GM12864 (cell line): ENCODE data around the gene PAF1.

Source experiments
- DNase-seq: peaks from one replicate; pipeline ENCODE4 v3.0.0-alpha.2; 2011; ENCODE audit warnings: low read depth
- H3K4me3 ChIP-seq: 2 replicates; pipeline ENCODE4 v1.5.1; 2011; ENCODE audit warnings: mild to moderate bottlenecking, low read depth, low read length, control low read depth
- TF ChIP-seq, protein P1 (sequence below): IDR thresholded peaks from 2 replicates; pipeline ENCODE4 v1.5.1; 2011; ENCODE audit warnings: low read depth, mild to moderate bottlenecking, moderate library complexity, low read length, control low read depth, inconsistent platforms; ENCODE audit errors: missing control alignments

The PAF1 gene

DNA sequence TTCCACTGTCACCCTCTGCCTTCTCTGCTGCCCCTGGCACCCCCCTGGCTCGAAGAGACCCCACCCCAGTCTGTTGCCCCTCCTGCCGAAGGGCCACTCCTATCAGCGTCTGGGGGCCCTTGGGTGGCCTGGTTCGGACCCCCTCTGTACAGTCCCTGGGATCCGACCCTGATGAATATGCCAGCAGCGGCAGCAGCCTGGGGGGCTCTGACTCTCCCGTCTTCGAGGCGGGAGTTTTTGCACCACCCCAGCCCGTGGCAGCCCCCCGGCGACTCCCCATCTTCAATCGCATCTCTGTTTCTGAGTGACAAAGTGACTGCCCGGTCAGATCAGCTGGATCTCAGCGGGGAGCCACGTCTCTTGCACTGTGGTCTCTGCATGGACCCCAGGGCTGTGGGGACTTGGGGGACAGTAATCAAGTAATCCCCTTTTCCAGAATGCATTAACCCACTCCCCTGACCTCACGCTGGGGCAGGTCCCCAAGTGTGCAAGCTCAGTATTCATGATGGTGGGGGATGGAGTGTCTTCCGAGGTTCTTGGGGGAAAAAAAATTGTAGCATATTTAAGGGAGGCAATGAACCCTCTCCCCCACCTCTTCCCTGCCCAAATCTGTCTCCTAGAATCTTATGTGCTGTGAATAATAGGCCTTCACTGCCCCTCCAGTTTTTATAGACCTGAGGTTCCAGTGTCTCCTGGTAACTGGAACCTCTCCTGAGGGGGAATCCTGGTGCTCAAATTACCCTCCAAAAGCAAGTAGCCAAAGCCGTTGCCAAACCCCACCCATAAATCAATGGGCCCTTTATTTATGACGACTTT lies 17.7 kb upstream of the PAF1 start:
- DNase-seq: no peak

DNA sequence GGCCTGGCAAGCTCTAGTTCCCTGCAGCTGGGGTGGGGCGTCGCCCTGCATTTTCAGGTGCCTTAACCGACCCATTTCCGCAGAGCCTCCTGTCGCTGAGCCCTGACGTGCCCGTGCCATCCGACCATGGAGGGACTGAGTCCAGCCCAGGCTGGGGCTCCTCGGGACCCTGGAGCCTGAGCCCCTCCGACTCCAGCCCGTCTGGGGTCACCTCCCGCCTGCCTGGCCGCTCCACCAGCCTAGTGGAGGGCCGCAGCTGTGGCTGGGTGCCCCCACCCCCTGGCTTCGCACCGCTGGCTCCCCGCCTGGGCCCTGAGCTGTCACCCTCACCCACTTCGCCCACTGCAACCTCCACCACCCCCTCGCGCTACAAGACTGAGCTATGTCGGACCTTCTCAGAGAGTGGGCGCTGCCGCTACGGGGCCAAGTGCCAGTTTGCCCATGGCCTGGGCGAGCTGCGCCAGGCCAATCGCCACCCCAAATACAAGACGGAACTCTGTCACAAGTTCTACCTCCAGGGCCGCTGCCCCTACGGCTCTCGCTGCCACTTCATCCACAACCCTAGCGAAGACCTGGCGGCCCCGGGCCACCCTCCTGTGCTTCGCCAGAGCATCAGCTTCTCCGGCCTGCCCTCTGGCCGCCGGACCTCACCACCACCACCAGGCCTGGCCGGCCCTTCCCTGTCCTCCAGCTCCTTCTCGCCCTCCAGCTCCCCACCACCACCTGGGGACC lies 16.9 kb upstream of the PAF1 start:
- DNase-seq: no peak
- H3K4me3 ChIP-seq: peak overlapping the region; percentile 98
- TF ChIP-seq, protein P1, sequence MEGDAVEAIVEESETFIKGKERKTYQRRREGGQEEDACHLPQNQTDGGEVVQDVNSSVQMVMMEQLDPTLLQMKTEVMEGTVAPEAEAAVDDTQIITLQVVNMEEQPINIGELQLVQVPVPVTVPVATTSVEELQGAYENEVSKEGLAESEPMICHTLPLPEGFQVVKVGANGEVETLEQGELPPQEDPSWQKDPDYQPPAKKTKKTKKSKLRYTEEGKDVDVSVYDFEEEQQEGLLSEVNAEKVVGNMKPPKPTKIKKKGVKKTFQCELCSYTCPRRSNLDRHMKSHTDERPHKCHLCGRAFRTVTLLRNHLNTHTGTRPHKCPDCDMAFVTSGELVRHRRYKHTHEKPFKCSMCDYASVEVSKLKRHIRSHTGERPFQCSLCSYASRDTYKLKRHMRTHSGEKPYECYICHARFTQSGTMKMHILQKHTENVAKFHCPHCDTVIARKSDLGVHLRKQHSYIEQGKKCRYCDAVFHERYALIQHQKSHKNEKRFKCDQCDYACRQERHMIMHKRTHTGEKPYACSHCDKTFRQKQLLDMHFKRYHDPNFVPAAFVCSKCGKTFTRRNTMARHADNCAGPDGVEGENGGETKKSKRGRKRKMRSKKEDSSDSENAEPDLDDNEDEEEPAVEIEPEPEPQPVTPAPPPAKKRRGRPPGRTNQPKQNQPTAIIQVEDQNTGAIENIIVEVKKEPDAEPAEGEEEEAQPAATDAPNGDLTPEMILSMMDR: no peak

More for the DNA sequence above, 17.7 kb upstream of the PAF1 start:
- TF ChIP-seq, protein P1: no peak
- H3K4me3 ChIP-seq: peak overlapping the region; percentile 98

DNA sequence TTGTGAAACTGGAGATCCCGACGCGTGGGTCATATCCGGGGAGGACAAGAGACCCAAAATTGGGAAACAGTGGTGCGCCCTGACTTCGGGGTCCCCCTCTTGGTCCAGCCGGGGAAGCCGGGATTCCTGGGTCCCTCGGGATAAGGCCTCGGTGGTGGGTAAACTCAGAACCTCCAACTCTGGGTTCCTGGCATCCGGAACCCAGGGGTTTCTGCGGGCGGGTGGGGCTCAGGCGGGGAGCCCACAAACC lies 16.4 kb upstream of the PAF1 start:
- no peak for DNase-seq
- TF ChIP-seq, protein P1: no peak
- H3K4me3 ChIP-seq: peak overlapping the region; percentile 98

DNA sequence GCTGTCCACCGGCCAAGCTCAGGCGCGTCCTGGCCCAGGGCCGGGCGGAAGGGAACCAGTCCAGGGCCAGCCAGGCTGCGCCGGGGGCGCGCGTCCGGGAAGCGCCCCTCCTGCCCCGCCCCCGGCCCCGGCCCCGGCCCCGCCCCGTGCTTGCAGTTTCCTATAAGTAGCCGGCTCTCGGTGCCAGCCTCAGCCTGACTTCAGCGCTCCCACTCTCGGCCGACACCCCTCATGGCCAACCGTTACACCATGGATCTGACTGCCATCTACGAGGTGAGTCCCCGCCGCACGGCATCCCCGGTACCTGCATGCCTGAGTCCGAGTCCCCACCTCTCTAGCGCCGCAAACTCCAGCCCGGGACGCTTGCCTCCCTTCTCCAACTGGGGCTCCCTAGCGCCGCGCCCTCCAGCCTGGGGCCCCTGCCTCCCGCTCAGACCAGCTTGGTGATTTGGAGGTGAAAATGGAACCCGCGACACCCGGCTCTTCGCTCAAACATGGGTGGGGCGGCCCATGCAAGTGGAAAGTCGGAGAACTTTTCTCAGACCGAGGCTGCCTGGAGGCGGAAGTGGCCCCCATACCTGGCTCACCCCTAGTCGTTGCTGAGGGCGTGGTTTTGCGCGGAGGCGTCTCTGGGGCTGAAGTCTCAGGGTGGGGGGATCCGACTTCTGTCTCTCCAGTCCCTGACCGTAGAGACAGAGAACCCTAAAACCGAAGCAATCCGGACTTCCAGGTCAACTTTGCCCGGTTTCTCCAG lies 15.9 kb upstream of the PAF1 start, which contains the start of gene ZFP36:
TSS of gene ZFP36 (plus strand) at position 192 of the 754 bp plus-strand sequence. CDS start at position 250, 58 bp downstream.
- TF ChIP-seq, protein P1: no peak
- no peak for DNase-seq
- peak within 1 kb of the TSS; percentile 98 for H3K4me3 ChIP-seq

DNA sequence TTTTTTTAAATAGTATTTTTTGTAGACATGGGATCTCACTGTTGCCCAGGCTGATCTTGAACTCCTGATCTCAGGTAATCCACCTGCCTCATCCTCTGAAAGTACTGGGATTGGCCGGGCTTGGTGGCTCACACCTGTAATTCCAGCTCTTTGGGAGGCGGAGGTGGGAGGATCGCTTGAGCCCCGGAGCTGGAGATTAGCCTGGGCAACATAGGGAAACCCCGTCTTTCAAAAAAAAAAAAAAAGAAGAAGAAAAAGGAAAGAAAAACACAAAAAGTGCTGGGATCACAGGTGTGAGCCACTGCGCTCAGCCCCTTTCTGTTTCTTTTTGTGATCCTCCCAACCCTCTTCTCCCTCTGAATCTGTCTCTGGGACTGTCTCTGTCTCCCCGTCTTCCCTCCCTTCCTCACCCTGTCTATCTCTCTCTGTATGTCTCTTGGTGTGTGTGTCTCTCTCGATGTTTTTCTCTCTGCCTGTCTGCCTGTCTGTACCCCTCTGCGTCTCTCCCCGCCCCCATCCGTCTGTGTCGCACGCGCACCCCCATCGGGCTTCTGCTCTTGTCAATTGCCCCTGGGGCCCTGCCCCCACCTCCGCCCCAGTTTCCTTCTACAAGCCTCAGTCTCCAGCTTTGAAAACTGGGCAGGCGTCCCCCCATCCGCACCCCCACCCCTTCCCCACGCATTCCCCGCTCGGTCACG lies 15.2 kb upstream of the PAF1 start:
- H3K4me3 ChIP-seq: peak overlapping the region; percentile 98
- no peak for DNase-seq
- TF ChIP-seq, protein P1: no peak

DNA sequence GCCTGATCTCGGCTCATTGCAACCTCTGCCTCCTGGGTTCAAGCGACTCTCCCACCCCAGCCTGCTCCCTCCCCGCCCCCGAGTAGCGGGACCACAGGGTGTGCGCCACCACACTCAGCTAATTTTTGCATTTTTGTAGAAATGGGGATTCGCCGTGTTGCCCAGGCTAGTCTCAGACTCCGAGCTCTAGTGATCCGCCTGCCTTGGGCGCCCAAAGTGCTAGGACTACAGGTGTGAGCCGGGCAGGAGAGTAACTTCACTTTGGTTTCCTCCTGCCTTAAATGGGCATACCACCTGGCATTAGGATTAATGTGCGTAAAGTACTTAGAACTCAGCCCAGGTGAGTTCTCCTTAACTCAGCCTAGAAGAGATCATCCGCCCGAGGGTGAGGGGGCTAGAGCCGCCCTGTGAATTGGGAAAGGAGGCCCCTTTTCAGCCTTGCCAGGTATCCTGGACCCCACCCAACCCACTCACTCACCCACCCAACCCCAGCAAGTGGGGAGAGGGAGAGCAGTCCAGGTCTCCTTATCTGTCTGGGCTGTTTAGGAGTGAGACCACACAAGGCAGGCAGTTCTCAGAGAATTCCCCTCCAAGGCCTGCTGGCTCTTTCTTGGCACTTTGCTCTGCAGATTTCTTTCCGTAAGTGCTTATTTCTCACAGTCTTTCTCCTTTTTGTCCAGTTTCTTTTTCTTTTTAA lies 14.5 kb upstream of the PAF1 start:
- TF ChIP-seq, protein P1: no peak
- no peak for DNase-seq
- peak overlapping the region; percentile 98 for H3K4me3 ChIP-seq
